HG03558 (cell line): Measurements from ENCODE around the gene MAPKAPK2.

ENCODE experiments used
- ATAC-seq: cut with Tn5 transposase; IDR thresholded peaks from one replicate; pipeline ENCODE4 v1.9.1; 2021; ENCODE audit warnings: moderate number of reproducible peaks; ENCODE audit not compliant: unreplicated experiment; ENCODE audit errors: extremely low read depth

Gene MAPKAPK2

GRCh38 chr1:206716159-206716869 is 31.6 kb downstream of the MAPKAPK2 start:
- ATAC-seq, result no peak

- peak; percentile 61 for ATAC-seq
These were observed 32.4 kb downstream of the MAPKAPK2 start for GRCh38 chr1:206716870-206717673.

DNA sequence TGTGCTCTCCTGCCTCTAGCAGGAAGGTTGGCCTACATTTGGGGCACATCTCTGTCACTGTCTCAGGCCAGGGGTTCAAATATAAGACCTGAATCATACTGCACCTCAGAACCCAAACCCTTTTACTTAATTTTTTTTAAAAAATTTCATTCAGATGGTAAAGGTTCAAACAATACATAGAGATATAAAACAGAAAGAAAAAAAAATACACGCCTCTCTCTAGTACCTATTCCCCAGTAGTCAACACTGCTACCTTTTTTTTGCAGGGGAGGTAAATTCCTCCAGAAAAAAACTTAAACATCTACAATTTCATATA is 32.9 kb downstream of the MAPKAPK2 start:
- ATAC-seq, result no peak

DNA sequence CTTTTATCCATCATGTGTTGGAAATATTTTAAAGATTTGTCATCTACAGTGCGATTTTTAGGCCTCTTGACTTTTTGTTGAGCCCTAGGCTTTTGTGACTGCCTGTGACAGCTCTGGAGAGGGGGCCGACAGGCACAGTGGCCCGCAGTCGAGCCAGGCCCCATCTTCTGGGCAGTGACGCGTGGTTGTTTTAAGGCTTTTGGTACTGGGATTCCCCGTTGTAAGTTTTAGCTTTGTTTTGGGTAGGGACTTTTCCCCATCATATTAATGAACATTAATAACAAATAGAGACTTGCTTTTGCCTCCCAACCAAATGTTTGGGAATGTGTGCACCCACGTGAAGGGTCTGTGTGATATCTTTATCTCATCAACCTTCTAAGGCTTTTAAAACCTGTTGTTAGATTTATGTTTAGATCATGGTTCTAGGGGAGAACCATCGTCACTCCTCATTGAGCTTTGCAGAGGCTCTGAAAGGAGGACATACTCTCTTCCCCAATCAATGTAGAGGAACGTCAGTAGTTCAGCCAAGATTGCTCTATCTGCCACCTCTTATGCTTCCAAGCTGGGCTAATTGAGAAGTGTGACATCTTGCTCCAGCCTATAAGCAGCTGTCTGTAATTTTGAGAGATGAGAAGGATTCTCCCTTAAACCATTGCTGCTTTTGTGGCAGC is 34.6 kb downstream of the MAPKAPK2 start:
- ATAC-seq, result no peak

GRCh38 chr1:206721454-206721853 is 36.7 kb downstream of the MAPKAPK2 start:
- ATAC-seq, result no peak

- ATAC-seq, result no peak
These were observed 38.2 kb downstream of the MAPKAPK2 start for GRCh38 chr1:206722751-206723461.

DNA sequence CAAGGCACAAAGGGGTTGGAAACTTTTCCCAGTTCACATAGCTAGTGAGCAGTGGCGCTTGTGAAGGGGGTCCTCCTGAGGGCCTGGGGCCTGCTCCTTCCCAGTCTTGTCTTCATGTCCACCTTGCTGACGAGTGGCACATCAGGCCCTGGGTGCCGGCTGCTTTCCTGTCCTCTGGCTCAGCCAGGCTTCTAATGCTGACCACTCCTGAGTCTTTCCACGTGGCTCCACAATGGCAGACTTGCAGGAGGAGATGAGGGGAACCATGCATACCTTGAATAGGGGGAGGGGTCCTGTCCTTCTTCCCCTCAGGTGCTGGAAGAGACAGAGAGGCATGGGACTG is 38.7 kb downstream of the MAPKAPK2 start:
- no peak for ATAC-seq

DNA sequence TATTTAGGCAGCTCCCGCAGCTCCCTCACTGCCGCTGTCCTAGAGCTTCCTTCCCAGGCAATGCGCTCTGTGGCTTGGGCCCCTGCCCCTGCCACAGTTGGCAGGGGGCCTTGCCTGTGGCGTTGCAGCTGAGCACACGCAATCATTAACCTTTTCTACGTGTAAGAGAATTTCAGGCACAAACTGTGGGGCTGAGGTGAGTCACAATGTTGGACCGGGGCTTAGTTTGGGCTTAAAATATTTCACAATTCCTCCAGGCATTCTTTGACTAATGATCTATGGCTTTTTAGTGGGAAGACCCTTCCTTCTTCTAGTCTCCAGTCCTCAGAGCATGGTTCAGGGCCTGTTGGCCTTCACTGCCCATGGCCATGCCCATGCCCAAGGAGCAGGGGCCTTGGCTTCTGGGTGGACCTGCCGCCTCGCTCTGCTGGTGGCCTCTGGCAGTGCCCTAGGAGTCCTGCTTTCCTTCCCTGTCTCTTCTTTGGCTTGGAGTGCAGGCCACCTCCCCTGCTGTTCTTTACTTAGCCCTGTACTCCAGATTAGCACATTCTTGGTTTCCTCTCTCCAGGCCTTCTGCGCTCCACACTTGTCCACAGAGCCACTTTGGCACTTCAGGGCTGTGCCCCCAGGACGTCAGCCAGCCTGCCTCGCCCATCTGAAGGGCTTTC is 39.2 kb downstream of the MAPKAPK2 start:
- no peak for ATAC-seq

DNA sequence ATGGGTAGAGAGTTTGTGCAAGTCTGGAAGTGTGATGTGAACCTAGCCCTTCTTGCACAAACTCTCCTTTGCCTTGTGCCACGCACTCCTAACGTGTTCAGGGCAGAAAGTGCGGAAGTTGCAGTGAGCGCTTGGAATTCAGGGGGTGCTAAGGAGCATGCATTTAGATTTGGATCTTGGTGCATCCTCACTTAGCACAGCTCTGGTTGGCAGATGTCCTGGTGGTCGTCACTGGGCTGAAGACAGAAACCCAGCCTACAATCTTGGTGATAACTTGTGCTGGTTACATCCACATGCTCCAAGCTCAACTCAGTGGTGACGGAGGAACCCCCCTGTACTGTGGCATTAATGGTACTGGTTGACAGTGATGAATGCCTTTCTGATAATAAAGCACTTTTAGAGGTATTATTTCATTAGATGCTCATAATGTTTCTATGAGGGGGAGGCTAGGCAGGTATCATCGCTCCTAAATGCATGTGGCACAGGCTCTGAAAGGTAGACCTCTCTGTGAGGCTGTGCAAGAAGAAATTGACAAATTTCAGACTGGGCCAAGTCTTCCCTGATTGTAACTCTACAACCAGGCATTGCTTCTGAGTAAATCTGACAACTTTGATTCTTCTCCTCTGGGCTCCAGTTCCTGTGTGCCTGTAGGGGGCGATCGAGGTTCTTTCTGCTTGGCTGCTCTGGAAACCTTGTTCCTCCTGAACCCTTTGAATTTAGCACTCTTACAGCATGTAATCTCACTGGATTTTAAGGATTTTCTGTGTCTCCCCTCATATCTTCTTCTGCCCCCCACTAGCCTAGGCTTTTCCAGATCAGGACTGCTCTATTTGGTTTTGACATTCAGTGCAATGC is 40.6 kb downstream of the MAPKAPK2 start:
- ATAC-seq, result no peak

- no peak for ATAC-seq
These were observed 43.4 kb downstream of the MAPKAPK2 start for GRCh38 chr1:206727981-206728696.

DNA sequence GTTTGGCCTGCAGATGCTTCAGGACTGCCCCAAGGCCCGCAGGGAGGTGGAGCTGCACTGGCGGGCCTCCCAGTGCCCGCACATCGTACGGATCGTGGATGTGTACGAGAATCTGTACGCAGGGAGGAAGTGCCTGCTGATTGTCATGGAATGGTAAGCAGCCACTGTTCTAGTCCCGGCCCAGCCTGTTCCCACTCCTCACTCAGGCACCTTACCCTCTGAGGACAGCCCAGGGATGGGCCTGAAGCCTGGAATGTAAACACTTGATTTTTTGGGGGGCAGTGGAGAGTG is 43.9 kb downstream of the MAPKAPK2 start:
- no peak for ATAC-seq

GRCh38 chr1:206729050-206729449 is 44.3 kb downstream of the MAPKAPK2 start:
- ATAC-seq, result no peak

DNA sequence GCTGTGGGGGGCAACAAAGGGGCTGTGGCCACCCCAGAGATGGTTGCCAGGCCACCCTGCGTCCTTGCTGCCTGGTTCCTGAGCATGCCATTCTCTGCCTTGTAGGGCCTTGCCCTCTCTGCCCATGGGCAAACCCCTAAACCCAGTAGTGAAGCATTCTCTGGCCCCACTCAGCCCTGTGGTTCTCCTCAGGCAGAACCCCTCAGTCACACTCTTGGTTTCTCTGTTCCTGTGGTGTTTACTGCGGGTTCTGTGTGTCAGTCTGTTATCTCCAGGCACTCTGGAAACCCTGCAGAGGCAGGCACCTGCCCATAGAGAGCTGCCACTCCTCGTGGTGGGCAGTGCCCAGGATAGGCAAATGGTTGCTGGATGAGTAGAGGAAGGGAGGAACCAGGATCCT is 44.8 kb downstream of the MAPKAPK2 start:
- no peak for ATAC-seq

GRCh38 chr1:206732508-206732907 is 47.8 kb downstream of the MAPKAPK2 start:
- no peak for ATAC-seq

DNA sequence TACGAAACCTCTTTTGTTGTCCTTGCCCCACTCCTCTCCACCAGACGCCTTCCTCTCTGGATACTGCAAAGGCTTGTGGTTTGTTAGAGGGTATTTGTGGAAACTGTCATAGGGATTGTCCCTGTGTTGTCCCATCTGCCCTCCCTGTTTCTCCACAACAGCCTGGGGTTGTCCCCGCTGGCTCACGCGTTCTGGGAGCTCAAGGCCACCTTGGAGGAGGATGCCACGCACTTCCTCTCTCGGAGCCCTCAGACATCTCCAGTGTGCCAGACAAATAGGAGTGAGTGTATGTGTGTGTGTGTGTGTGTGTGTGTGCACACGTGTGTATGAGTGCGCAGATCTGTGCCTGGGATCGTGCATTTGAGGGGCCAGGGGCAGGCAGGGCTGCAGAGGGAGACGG is 48.3 kb downstream of the MAPKAPK2 start:
- ATAC-seq, result no peak

- ATAC-seq, result no peak
These were observed 49.9 kb downstream of the MAPKAPK2 start for GRCh38 chr1:206734499-206735142.

DNA sequence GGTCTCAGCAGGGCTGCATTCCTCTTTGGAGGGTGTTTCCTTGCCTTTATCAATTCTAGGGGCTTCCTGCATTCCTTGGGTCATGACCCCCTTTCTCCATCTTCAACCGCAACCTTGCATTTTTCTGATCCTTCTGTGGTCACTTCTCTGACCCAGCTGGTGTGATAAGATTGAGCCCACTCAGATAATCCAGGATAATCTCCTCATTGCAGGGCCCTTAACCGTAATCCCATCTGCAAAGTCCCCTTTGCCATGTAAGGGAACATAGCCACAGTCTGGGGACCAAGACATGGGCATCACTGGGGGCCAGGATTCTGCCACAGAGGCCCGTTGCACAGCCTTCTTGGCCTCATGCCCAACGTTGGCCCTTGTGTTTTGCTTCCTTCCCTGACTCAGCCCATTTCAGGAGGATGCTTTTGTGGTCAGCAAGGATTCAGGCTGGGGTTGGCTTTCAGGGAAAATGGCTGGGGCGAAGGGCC is 50.9 kb downstream of the MAPKAPK2 start:
- no peak for ATAC-seq
